Testis (tissue), 2 donors: ENCODE results near the gene PLXNB3.
A peak's percentile ranks its signal among the peaks of the same experiment; 100 is the strongest.

Source experiments
- CTCF ChIP-seq, 3 experiments: fragments of 450-650 bp in 2 of 3; fragments of 200-600 bp in 1 of 3; sonication (generic) in 1 of 3; IDR thresholded peaks; one replicate each; pipeline ENCODE4 v1.5.1; 2016 to 2019; ENCODE audit warnings: antibody characterized with exemption in 3 of 3, mild to moderate bottlenecking in 2 of 3, moderate library complexity in 1 of 3
- POLR2A ChIP-seq: fragments of 450-650 bp; IDR thresholded peaks from one replicate; pipeline ENCODE4 v1.6.1; 2017; ENCODE audit warnings: antibody characterized with exemption, mild to moderate bottlenecking, moderate library complexity

GRCh38 chrX:153763989-153764755 lies at the start of gene PLXNB3:
- TF ChIP-seq CTCF (IDR thresholded peaks at IDR 0.05) (peak; percentile 71 to 81 (median 80)), POLR2A (no peak)
